ENCODE measurements around the gene RXYLT1.

DNA sequence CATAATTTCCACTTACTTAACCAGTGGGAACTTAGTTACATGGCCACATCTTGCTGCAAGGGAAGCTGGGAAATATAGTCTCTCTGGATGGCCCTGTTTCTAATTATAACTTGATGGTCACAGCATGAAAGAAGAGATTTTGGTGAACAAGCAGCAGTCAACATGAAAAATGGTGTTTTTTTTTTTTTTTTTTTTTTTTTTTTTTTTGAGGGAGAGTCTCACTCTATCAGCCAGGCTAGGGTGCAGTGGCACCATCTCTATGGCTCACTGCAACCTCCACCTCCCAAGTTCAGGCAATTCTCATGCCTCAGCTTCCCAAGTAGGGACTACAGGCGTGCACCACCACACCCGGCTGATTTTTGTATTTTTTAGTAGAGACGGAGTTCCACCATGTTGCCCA lies 75.6 kb downstream of the RXYLT1 start:
- TF ChIP-seq, protein P1, sequence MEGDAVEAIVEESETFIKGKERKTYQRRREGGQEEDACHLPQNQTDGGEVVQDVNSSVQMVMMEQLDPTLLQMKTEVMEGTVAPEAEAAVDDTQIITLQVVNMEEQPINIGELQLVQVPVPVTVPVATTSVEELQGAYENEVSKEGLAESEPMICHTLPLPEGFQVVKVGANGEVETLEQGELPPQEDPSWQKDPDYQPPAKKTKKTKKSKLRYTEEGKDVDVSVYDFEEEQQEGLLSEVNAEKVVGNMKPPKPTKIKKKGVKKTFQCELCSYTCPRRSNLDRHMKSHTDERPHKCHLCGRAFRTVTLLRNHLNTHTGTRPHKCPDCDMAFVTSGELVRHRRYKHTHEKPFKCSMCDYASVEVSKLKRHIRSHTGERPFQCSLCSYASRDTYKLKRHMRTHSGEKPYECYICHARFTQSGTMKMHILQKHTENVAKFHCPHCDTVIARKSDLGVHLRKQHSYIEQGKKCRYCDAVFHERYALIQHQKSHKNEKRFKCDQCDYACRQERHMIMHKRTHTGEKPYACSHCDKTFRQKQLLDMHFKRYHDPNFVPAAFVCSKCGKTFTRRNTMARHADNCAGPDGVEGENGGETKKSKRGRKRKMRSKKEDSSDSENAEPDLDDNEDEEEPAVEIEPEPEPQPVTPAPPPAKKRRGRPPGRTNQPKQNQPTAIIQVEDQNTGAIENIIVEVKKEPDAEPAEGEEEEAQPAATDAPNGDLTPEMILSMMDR (conservative IDR thresholded peaks at IDR 0.05; ENCODE audit: low read length), result no peak
- TF ChIP-seq EZH2phosphoT487 (IDR thresholded peaks at IDR 0.05; ENCODE audit: borderline replicate concordance, low read depth, low read length), result no peak

Data from OCI-LY7 (cell line).